ENCODE measurements around the gene PAQR7.

The PAQR7 gene

DNA sequence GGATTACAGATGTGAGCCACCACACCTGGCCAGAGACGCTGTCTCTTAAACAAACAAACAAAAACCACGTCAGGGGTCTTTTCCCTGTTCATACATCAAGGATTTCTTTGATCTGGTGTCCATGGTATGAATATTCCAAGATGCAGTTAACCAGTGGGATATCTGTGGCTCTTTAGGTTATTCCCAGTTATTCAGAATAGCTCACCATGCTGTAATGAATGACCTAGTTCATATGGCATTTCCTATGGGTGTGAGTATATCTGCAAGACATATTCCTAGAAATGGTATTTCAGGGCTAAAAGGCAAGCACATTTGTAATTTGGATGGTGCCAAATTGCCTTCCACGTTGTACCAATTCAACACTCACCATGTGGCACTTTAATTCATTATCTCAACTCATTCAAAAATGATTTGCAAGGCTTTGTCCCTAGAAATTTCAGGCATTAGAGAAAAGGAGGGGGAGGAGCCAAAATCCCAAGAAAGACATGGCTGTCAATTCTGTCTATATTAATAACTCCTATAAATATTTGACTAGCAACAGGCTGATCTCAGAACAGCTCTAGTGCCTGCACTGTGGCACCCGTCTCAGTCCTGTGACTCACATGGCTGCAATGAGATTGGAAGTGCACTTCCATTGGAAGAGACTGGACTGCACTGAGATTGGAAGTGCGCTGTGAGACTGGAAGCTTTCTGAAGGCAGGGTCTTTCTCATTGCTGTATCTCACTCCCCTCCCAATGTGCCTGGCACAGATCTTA, 36.7 kb upstream of the PAQR7 start:
- no peak overlapping the region for H3K4me2 ChIP-seq (ENCODE audit: low read length)
- H3K27ac ChIP-seq (ENCODE audit: low read depth, low read length): no peak overlapping the region
- H3K36me3 ChIP-seq (ENCODE audit: control insufficient read depth, low read length): no peaks in the 10 kb centered on the region
- peaks cover 15% of the 10 kb centered on the region for H3K4me1 ChIP-seq (ENCODE audit: control insufficient read depth, low read length)
- no peaks in the 10 kb centered on the region for H3K79me2 ChIP-seq (ENCODE audit: control insufficient read depth, low read length)
- H3K9me3 ChIP-seq (ENCODE audit: control insufficient read depth, insufficient read depth, low read length): no peaks in the 10 kb centered on the region
- no peak for TF ChIP-seq EZH2phosphoT487 (IDR thresholded peaks at IDR 0.05; ENCODE audit: borderline replicate concordance, low read length)
- TF ChIP-seq, protein P1, sequence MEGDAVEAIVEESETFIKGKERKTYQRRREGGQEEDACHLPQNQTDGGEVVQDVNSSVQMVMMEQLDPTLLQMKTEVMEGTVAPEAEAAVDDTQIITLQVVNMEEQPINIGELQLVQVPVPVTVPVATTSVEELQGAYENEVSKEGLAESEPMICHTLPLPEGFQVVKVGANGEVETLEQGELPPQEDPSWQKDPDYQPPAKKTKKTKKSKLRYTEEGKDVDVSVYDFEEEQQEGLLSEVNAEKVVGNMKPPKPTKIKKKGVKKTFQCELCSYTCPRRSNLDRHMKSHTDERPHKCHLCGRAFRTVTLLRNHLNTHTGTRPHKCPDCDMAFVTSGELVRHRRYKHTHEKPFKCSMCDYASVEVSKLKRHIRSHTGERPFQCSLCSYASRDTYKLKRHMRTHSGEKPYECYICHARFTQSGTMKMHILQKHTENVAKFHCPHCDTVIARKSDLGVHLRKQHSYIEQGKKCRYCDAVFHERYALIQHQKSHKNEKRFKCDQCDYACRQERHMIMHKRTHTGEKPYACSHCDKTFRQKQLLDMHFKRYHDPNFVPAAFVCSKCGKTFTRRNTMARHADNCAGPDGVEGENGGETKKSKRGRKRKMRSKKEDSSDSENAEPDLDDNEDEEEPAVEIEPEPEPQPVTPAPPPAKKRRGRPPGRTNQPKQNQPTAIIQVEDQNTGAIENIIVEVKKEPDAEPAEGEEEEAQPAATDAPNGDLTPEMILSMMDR (IDR thresholded peaks at IDR 0.05; ENCODE audit: low read depth, low read length, poor library complexity, severe bottlenecking): no peak
- no peaks in the 10 kb centered on the region for H3K9me2 ChIP-seq (replicated peaks; ENCODE audit: control insufficient read depth, low read length)
- H4K20me1 ChIP-seq (ENCODE audit: control insufficient read depth, insufficient read depth, low read depth, low read length): no peaks in the 10 kb centered on the region
- H3F3A ChIP-seq (ENCODE audit: control insufficient read depth, insufficient read depth): 0 out of 2 replicates have a peak, but pooled peaks cover 4% of the 10 kb centered on the region
- peaks cover 5% of the 10 kb centered on the region for H3K27me3 ChIP-seq (ENCODE audit: control insufficient read depth, low read length)
- no peak overlapping the region for H3K4me3 ChIP-seq (ENCODE audit: low read length)

DNA sequence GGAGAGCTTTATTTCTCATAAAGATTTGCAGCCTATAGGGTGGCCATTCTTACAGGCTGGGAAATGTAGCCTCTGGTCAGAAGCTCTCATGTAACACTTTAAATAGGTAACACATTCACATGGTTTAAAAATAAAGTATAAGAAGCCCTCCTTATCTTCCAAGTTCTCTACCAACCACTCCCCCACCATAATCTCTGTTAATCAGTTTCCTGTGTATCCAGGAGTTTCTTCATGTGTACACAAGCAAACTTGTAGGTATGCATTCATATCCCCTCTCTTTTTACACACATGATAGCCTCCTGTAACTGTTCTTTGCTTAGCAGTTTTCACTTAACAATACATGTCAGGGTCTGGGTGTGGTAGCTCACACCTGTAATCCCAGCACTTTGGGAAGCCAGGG, 35.7 kb upstream of the PAQR7 start:
- H3K4me3 ChIP-seq (ENCODE audit: low read length): no peak overlapping the region
- no peak overlapping the region for H3K4me2 ChIP-seq (ENCODE audit: low read length)
- no peaks in the 10 kb centered on the region for H3K9me3 ChIP-seq (ENCODE audit: control insufficient read depth, insufficient read depth, low read length)
- H3F3A ChIP-seq (ENCODE audit: control insufficient read depth, insufficient read depth): 0 out of 2 replicates have a peak, but pooled peaks cover 4% of the 10 kb centered on the region
- peaks cover 22% of the 10 kb centered on the region for H3K4me1 ChIP-seq (ENCODE audit: control insufficient read depth, low read length)
- H3K36me3 ChIP-seq (ENCODE audit: control insufficient read depth, low read length): no peaks in the 10 kb centered on the region
- no peaks in the 10 kb centered on the region for H3K9me2 ChIP-seq (replicated peaks; ENCODE audit: control insufficient read depth, low read length)
- peaks cover under 1% of the 10 kb centered on the region for H3K79me2 ChIP-seq (ENCODE audit: control insufficient read depth, low read length)
- no peak overlapping the region for H3K27ac ChIP-seq (ENCODE audit: low read depth, low read length)
- TF ChIP-seq, protein P1 (IDR thresholded peaks at IDR 0.05; ENCODE audit: low read depth, low read length, poor library complexity, severe bottlenecking): no peak
- no peak for TF ChIP-seq EZH2phosphoT487 (IDR thresholded peaks at IDR 0.05; ENCODE audit: borderline replicate concordance, low read length)
- H4K20me1 ChIP-seq (ENCODE audit: control insufficient read depth, insufficient read depth, low read depth, low read length): no peaks in the 10 kb centered on the region
- peaks cover 5% of the 10 kb centered on the region for H3K27me3 ChIP-seq (ENCODE audit: control insufficient read depth, low read length)

DNA sequence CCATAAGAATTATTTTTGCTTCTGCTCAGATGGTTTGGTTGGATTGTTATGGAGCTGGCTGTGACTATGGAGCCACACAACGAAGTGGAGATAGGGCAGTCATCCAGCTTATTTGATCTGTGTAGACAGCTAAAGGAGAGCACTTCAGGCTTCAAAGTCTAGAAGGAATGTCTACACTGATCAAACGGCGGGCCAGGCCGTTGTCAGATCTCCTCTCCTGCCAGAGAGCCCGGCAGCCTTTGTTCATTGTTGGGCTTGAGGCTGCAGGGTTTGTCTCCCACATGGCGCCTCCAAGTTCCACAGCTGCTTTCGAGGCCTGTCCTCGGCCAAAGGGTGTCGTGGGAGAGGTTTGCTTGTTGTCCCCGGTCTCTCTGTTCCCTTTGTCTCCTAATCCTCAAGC, 33.5 kb upstream of the PAQR7 start:
- Histone ChIP-seq H3K36me3 (ENCODE audit: control insufficient read depth, low read length) (peaks cover 15% of the 10 kb centered on the region), H3K9me2 (replicated peaks; ENCODE audit: control insufficient read depth, low read length) (no peaks in the 10 kb centered on the region), H3K4me1 (ENCODE audit: control insufficient read depth, low read length) (peaks cover 18% of the 10 kb centered on the region), H3K4me3 (ENCODE audit: low read length) (no peak overlapping the region), H3K4me2 (ENCODE audit: low read length) (no peak overlapping the region), H3K9me3 (ENCODE audit: control insufficient read depth, insufficient read depth, low read length) (no peaks in the 10 kb centered on the region), H3K27me3 (ENCODE audit: control insufficient read depth, low read length) (peaks cover 5% of the 10 kb centered on the region), H3F3A (ENCODE audit: control insufficient read depth, insufficient read depth) (peaks cover 11% of the 10 kb centered on the region), H3K79me2 (ENCODE audit: control insufficient read depth, low read length) (peaks cover 20% of the 10 kb centered on the region), H4K20me1 (ENCODE audit: control insufficient read depth, insufficient read depth, low read depth, low read length) (peaks cover 12% of the 10 kb centered on the region), H3K27ac (ENCODE audit: low read depth, low read length) (no peak overlapping the region)
- TF ChIP-seq EZH2phosphoT487 (IDR thresholded peaks at IDR 0.05; ENCODE audit: borderline replicate concordance, low read length): no peak
- TF ChIP-seq, protein P1 (IDR thresholded peaks at IDR 0.05; ENCODE audit: low read depth, low read length, poor library complexity, severe bottlenecking): no peak

Measured in DOHH2 (cell line).